Fibroblast of the conjunctiva (primary cell): ENCODE results near the gene NRXN3.

Experiments
- DNase-seq: peaks from one replicate; pipeline ENCODE4 v3.0.0-alpha.2; 2010; ENCODE audit warnings: low read depth

The NRXN3 gene

GRCh38 chr14:78823035-78823434 lies 652.9 kb downstream of the NRXN3 start:
- DNase-seq, result no peak

GRCh38 chr14:78823516-78823915 lies 653.3 kb downstream of the NRXN3 start:
- no peak for DNase-seq

GRCh38 chr14:78829274-78829673 lies 659.1 kb downstream of the NRXN3 start:
- DNase-seq, result no peak

- no peak for DNase-seq
Measured at GRCh38 chr14:78834766-78835451, 664.7 kb downstream of the NRXN3 start.

GRCh38 chr14:78835909-78836308 lies 665.7 kb downstream of the NRXN3 start:
- no peak for DNase-seq

GRCh38 chr14:78836777-78837176 lies 666.6 kb downstream of the NRXN3 start:
- DNase-seq, result peak; percentile 8

- no peak for DNase-seq
Measured at GRCh38 chr14:78838959-78839358, 668.8 kb downstream of the NRXN3 start.

GRCh38 chr14:78840898-78841297 lies 670.7 kb downstream of the NRXN3 start:
- DNase-seq, result no peak

GRCh38 chr14:78847801-78848200 lies 677.6 kb downstream of the NRXN3 start:
- no peak for DNase-seq

- DNase-seq, result no peak
Measured at GRCh38 chr14:78848234-78848820, 678.2 kb downstream of the NRXN3 start.

- DNase-seq, result no peak
Measured at GRCh38 chr14:78849952-78850351, 679.8 kb downstream of the NRXN3 start.

GRCh38 chr14:78851189-78851588 lies 681.0 kb downstream of the NRXN3 start:
- DNase-seq, result no peak

- no peak for DNase-seq
Measured at GRCh38 chr14:78852040-78852439, 681.9 kb downstream of the NRXN3 start.

- no peak for DNase-seq
Measured at GRCh38 chr14:78857974-78858373, 687.8 kb downstream of the NRXN3 start.

- DNase-seq, result no peak
Measured at GRCh38 chr14:78863143-78863542, 693.0 kb downstream of the NRXN3 start.

GRCh38 chr14:78872837-78873236 lies 702.7 kb downstream of the NRXN3 start:
- DNase-seq, result no peak

- no peak for DNase-seq
Measured at GRCh38 chr14:78873581-78873980, 703.4 kb downstream of the NRXN3 start.

- no peak for DNase-seq
Measured at GRCh38 chr14:78875049-78875448, 704.9 kb downstream of the NRXN3 start.

- no peak for DNase-seq
Measured at GRCh38 chr14:78885884-78886283, 715.7 kb downstream of the NRXN3 start.

GRCh38 chr14:78897443-78897842 lies 727.3 kb downstream of the NRXN3 start:
- no peak for DNase-seq

- DNase-seq, result peak; percentile 4
Measured at GRCh38 chr14:78902010-78902623, 731.9 kb downstream of the NRXN3 start.

GRCh38 chr14:78904094-78904493 lies 733.9 kb downstream of the NRXN3 start:
- DNase-seq, result no peak

GRCh38 chr14:78917462-78917861 lies 747.3 kb downstream of the NRXN3 start:
- no peak for DNase-seq

- no peak for DNase-seq
Measured at GRCh38 chr14:78921856-78922255, 751.7 kb downstream of the NRXN3 start.
